AG09309 (cell line): ENCODE results near the gene TBC1D1.

Source experiments
- DNase-seq: peaks from one replicate; pipeline ENCODE4 v3.0.0-alpha.2; 2010; ENCODE audit warnings: low read depth
- H3K4me3 ChIP-seq: 2 replicates; pipeline ENCODE4 v1.5.1; 2011; ENCODE audit warnings: mild to moderate bottlenecking, low read depth, low read length, moderate library complexity; ENCODE audit not compliant: control insufficient read depth
- TF ChIP-seq, protein P1 (sequence below): IDR thresholded peaks from 2 replicates; pipeline ENCODE4 v1.5.1; 2011; ENCODE audit warnings: mild to moderate bottlenecking, low read depth, low read length, inconsistent platforms; ENCODE audit not compliant: insufficient read depth, control insufficient read depth; ENCODE audit errors: missing control alignments

TBC1D1 gene

DNA sequence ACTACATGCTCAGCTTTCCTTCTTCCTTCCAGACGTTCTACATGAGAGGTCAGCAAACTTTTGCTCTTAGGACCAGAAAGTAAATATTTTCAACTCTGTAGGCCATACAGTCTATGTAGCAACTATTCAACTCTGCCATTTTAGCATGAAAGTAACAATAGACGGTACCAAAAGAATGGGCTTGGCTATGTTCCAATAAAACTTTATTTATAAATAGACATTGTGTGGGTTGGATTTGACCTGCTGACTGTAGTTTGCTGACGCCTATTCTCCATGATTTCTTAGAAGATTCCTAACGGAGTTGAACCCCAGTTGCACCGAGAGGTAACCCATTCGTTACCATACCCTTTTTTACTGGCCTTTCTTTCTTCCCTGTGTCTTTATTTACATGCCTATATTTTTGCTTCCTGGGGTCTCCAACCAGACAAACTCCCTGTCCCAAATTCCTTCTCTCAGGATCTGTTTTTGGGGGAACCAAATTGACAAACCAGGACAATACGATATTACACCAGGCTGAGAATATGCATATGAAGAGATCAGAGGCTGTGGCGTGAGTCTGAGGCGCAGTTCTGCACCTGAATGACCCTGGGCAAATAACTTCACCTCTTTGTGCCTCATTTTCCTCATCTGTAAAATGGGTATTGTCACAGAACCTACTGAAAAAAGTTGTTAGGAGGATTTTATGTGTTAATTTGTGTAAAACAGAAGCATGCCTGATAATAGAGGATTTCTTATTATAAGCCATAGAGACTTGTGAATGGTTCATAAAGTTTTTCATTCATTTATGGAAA lies 58.9 kb downstream of the TBC1D1 start:
- no peak for DNase-seq
- TF ChIP-seq, protein P1, sequence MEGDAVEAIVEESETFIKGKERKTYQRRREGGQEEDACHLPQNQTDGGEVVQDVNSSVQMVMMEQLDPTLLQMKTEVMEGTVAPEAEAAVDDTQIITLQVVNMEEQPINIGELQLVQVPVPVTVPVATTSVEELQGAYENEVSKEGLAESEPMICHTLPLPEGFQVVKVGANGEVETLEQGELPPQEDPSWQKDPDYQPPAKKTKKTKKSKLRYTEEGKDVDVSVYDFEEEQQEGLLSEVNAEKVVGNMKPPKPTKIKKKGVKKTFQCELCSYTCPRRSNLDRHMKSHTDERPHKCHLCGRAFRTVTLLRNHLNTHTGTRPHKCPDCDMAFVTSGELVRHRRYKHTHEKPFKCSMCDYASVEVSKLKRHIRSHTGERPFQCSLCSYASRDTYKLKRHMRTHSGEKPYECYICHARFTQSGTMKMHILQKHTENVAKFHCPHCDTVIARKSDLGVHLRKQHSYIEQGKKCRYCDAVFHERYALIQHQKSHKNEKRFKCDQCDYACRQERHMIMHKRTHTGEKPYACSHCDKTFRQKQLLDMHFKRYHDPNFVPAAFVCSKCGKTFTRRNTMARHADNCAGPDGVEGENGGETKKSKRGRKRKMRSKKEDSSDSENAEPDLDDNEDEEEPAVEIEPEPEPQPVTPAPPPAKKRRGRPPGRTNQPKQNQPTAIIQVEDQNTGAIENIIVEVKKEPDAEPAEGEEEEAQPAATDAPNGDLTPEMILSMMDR: no peak
- H3K4me3 ChIP-seq: no peak overlapping the region

DNA sequence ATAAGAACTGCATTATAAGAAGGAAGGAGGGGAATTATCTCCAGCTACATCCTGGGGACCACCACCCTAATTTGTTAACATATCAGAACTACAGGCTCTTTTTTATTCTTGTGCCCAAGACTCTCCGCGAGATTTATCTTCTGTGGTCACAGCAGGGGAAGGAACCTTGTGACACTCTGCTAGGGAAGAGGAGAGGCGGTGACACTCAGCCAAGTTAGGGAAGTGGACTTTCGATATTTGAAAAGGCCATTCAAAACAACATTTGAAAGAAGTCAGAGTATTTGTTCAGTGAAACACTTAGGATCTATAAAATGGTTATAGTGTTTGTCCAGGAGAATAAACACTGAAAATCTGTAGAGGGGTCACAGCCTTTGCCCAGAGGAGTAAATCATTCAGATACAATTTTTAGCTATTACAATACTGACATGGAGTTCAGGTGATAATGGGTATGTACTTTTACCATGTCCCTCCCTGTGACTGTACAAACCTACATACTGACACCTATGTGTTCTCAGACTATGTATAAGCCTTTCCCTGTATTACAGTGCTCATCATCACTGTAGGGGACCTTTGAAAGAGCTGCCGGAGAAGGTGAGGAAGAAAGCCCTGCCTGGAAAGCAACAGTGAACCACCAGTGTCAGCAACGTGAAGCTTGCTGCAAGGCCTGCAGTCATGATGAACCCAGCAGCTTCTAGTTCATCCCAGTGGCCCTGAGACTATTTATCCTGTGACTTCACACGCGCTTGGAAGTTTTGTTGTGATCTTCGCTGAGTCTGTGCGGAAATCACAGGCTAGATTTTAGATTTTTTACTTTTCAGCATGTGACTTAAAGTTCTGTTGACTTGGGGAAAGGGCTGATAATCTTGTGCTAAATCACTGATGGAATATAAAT lies 60.8 kb downstream of the TBC1D1 start:
- no peak for DNase-seq

DNA sequence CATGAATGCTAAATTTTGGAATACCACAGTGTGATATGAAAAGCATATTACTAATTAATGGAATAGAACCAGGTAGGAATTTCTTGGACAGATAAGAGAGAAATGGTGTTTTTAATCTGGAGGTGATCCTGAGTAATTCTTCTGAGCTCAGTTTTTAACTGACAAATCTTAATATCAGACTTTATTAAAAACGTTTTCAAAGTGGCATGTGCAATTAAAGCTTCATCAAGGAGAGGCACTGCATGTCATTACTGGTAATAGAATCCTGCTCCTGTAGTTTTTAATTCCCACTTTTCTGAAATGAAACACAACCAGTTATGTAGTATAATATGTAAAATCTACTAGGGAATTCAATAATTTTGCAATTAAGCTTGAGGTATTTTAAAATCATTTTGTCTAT lies 62.3 kb downstream of the TBC1D1 start:
- H3K4me3 ChIP-seq: no peak overlapping the region
- no peak for DNase-seq
- TF ChIP-seq, protein P1: no peak

More for the DNA sequence above, 60.8 kb downstream of the TBC1D1 start:
- TF ChIP-seq, protein P1: no peak
- no peak overlapping the region for H3K4me3 ChIP-seq

DNA sequence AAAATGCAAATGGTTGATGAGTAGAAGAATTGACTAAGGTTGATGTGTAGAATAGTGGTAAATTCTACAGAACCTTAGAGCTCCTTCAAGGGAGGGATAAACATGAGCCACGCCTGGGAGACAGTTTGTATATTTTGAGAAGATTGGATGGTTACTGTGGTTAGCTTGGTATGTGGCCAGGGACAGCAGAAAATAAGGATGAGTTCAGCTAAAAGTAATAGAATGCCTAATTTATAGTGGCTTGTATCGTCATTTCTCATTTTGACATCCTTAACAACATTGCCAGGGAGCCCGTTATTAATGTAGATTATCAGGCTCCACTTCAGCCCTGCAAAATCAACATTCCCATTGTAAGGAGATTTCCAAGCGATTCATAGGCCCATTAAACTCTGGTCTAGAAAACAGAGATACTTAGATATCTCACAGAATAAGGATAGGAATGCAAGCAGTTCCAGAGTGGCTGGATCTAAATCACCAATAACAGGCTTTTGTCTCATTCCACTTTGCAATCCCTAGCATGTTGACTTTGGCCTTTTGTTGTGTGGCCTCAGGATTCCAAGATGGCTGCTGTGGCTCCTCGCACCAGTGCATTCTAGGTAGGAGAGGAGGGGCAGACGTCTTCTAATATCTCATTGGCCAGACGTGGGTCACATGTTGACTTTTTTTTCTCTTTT lies 62.9 kb downstream of the TBC1D1 start:
- H3K4me3 ChIP-seq: no peak overlapping the region
- DNase-seq: no peak
- TF ChIP-seq, protein P1: no peak

DNA sequence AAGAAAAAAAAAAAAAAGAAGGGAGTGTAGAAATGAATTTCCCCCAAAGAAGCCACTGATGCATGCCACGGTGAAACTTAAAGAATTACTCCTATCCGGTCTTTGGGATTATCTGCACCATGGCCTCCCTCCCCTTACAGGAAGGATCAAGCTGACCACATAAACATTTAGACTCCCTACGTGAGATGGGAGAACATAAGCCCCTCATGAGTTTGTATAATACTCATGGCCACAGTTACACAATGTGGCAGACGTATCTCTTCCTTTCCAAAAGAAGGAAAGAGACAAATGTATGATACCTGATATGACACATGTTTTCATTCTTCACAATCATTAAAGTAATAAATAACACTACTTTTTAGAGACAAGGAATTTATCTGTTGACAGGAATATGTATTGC lies 66.1 kb downstream of the TBC1D1 start:
- TF ChIP-seq, protein P1: no peak
- DNase-seq: no peak
- no peak overlapping the region for H3K4me3 ChIP-seq

DNA sequence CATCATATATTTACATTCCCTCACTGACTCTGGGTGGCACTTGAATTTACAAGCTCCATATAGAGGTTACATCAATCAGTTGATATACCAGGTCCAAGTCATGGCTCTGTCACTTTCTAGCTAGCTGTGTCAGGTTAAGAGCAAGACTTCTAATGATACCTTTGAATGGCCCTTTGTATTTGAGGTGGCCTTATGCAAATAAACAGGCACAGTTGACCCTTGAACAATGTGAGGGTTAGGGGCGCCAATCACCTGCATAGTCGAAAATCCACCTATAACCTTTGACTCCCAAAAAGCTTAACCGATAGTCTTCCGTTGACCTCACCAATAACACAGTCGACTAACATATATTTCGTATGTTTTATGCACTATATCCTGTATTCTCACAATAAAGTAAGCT lies 68.0 kb downstream of the TBC1D1 start:
- DNase-seq: no peak
- no peak overlapping the region for H3K4me3 ChIP-seq
- TF ChIP-seq, protein P1: no peak
